Stimulated activated CD8-positive, alpha-beta memory T cell treated with anti-CD3 and anti-CD28 coated beads, Interleukin-12 subunit alpha, Interleukin-12 subunit beta, amount 100 ng/mL, for 24 hours (primary cell): ENCODE results near the gene MAN2A2.
A peak's percentile ranks its signal among the peaks of the same experiment; 100 is the strongest.

ENCODE experiments used
- DNase-seq: peaks from one replicate; pipeline ENCODE4 v3.0.0-alpha.2; 2020; ENCODE audit errors: extremely low read depth

The MAN2A2 gene

DNA sequence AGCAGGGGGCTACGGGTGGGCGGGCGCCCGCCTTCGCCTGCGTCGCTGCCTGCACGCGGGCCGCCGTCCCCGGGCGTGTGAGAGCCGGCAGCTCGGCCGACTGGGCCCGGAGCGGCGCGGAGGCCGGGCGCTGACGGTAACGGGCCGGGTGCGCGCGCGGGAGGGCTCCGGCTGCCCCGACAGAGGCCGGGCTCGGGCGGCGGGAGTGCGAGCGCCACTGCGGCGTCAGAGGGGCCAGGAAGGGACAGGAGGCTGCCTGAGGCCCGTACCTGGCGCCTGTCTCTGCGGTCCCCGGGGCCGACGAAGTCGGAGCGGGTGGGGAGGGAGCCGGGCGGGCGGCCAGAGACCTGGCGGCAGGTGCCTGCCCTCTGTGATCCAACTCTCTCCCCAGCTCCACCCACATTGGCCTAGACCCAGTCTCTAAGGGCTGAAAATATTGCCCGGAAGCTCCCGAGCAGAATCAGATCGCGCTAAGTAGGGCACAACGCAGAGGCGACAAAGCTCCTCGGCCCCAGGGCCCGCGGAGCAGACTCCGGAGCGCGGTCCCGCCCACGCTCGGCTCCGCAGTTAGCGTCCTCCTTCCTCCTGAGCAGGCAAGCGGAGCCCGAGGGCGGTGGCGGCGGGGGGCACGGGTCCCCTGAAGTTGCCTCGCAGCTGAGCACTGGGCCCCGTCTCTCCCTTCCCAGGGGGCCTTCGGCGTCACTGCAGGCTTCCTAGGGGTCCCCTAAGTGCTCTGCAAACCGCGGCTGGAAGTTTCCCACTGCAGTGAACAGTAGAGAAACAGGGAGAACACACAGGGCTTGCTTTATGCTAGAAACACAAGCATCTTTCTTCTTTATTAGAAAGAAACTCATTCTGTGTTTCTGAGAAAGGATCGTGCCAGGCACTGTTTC, at the start of gene MAN2A2:
TSS of gene MAN2A2 (plus strand) at position 463 of the 893 bp plus-strand sequence. CDS start 906 bp downstream, outside the sequence.
- DNase-seq, result peak; percentile 61

DNA sequence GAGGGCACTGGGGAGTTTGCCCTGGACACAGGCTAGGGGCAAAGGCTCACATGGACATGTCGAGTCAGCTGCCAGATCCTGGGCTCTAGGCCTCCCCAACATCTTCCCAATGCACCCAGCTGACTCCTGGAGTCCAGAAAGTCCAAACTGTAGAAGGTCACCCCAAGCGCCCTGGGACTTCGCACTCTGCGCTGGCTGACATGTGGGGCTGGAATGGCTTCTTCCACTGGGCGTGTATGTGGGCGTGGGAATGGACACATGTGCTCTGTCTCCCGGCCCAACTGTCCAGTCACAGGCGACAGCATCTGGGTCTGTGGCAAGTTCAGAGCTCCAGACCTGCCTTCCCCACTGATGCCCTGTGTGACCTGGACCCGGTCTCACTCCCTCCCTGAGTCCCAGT, 48.0 kb upstream of the MAN2A2 start:
- DNase-seq, result no peak

DNA sequence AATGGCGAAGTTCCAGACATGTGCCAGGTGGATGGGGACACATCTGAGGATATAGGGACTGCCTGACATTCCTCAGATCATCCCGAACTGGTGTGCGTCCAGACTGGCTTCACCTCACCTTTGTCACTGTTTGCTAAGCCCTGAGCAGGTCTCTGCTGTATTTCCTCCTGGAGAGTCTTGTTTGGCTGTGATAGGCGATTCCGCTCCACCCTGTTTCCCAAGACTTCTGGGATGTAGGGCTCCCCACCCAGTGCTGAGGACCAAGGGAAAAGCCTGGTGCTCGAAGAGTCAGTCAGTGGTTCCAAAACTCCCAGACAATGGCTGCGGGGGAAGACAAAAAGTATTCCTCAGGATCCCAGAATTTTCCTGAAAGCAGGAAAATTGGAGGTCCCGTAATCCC, 45.8 kb upstream of the MAN2A2 start:
- DNase-seq, result no peak

DNA sequence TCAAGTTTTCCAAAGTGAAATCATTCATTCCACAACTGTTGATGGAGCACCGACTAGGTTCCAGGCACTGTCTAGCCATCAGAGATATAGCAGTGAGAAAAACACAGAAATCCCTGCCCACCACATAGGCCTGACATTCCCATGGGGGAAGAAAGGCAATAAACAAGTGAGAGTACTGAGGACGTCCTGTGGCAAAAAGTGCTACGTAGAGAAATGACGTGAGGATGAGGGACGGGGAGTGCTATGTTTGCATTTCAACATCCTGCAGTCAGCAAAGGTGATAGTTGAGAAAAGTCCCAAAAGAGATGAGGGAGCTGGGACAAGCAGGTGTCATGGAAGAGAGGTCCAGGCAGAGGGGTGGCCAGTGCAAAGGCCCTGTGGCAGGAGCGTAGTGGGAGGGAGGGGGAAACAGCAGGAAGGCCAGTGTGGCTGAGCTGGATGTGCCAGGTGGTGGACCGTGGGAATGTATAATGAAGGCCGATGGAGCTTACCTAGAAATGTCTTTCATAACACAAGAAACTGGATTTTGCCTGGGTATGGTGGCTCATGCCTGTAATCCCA, 45.1 kb upstream of the MAN2A2 start:
- no peak for DNase-seq

DNA sequence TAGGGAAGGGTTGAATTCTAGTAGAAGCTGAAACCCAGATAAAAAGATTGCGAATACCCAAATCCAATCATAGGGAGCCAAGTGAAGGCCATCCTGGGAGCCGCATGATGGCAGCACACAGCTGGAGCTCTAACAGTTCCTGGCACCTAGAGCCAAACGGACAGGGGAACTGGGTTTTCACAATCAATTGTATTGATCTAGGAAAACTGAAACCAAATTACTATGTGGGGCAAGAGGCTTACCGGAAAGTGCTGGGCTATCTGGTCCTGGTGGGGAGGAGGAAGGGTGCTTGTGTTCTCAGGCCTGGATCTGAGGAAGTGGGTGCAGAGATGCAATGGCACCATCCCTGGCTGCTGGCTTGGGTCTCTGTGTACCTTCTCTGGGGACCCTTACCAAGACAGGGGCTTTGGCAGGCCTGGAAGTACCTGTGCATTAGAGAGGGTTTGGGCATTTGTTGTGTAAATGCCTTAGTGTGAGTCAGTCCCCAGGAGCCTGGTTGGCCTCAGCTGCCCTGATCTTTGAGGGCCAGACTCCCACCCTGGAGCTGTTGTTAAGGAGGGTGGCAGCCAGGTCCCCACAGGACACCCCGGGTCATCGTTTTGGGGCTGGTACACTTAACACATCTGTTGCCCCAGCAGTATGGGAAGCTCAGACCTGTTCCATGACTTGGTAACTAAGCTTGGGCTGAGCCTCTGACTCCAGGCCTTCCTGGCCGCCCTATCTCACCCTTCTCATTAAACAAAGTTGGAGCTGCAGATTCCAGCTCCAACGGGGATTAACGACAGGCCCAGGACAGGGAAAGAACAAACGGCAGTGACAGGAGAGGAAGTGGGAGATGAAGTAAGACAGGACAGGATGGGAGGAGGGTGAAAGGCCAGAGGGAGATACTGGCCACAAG, 43.6 kb upstream of the MAN2A2 start:
- DNase-seq, result no peak

GRCh38 chr15:90860450-90860849, 42.7 kb upstream of the MAN2A2 start:
- DNase-seq, result no peak

DNA sequence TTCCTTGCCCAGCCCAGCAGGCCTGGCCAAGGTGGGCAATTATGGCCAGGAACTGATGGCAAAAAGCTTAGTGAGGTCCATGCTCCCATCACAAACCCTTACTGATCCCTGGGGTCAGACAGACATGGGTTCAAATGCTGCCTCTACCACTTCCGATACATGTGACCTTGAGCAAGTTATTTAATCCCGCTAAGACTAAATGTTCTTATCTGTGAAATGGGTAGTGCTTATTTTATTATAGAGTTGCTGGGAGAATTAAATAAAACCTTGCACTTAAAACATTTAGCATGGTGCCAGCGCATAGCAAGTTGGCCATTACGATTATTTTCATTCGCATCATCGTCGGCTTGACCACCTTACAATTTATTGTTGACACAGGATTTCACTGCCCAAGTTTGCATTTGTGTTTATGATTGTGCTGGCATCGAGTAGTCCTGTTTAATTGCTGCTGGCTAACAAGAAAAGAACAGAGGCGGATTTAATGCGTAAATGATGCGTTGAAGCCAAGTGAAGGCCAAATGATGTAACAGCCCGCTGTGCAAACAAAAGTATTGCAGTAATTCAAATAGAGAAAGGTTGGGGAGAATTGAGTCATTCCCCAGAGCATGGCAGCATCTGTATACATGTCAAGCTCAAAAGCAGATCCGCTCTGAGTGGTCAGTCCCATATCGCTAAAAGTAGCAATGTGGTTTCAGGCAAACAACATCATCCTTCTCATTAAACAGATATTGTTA, 42.0 kb upstream of the MAN2A2 start:
- DNase-seq, result no peak

- no peak for DNase-seq
These were observed 40.6 kb upstream of the MAN2A2 start for GRCh38 chr15:90862487-90862886.

GRCh38 chr15:90862964-90863778, 39.9 kb upstream of the MAN2A2 start:
- DNase-seq, result no peak

DNA sequence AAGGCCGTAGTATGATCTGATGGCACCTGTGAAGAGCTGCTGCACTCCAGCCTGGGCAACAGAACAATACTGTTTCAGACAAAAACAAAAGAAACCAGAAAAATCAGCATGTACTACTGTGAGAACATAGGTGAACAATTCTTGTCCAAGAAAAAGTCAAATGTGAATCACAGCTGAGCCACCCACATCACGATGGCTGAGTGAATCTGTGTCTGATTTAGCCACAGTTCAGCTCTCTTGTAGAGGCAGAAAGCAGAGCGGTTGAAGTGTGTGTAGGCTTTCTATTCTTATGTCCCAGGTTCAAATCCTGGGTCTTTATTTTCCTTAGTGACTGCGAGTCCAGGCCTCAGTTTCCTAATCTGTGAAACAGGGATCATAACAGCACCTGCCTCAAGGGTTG, 39.1 kb upstream of the MAN2A2 start:
- no peak for DNase-seq

- DNase-seq, result no peak
These were observed 38.6 kb upstream of the MAN2A2 start for GRCh38 chr15:90864507-90864906.

DNA sequence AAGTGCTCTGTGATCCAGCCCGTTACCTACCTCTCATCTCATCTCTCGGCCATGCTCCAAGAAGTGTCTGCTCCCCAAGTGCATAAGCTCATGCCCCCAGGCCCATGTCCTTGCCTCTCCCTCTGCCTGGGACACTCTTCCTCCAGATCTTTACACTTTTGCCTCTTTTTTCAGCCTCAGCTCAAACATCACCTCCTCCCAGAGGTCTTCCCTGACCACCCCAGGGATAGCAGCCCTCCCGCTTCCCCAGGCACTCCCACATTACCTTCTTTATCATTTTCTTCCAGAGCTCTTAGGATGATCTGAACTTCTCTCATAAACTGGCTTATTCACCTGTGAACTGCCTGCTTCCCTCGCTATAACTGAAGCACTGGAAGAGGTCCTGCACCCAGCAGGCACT, 37.4 kb upstream of the MAN2A2 start:
- no peak for DNase-seq

- DNase-seq, result no peak
These were observed 36.9 kb upstream of the MAN2A2 start for GRCh38 chr15:90866161-90866715.

DNA sequence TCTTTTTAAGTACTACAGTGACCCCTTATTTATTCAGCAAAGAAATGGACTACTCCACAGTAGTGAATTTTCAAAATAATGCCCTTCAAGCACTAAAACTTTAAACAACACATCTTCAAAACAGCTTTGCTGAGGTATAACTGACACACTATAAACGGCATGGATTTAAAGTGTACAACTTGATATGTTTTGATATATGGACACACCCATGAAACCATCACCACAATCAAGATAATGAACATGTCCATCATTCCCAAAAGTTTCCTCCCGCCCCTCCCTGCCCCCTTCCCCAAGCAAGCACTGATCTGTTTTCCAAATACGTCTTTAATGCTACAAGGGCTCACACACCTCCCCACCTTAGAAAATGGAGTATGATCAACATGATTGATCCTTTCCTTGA, 36.3 kb upstream of the MAN2A2 start:
- DNase-seq, result no peak

DNA sequence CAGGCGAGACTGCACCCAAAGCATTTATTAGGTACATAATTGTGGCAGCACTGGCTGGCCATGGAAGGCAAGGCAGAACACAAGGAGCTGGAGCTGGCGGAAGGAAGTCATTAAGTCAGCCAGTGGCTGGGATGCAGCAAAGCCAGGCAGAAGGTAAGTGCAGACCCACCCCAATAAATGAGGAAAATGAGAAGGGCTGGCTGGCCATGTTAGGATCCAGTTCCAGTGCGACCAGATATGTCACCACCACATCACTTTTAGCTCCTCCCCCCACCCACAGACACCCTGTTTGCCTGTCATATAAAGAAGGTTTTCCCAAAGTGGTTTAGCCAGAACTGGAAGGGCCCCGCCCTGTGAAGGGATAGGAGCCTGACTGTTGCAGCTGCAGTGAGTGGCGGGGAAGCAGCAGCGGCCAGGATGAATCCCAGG, 34.8 kb upstream of the MAN2A2 start, which contains the start of gene FURIN:
TSS of gene FURIN (plus strand) at position 328 of the 429 bp plus-strand sequence. CDS start 7,153 bp downstream, outside the sequence.
- DNase-seq, result no peak

GRCh38 chr15:90869140-90869541, 34.0 kb upstream of the MAN2A2 start:
- DNase-seq, result no peak

GRCh38 chr15:90869601-90870353, 33.3 kb upstream of the MAN2A2 start:
- DNase-seq, result no peak

DNA sequence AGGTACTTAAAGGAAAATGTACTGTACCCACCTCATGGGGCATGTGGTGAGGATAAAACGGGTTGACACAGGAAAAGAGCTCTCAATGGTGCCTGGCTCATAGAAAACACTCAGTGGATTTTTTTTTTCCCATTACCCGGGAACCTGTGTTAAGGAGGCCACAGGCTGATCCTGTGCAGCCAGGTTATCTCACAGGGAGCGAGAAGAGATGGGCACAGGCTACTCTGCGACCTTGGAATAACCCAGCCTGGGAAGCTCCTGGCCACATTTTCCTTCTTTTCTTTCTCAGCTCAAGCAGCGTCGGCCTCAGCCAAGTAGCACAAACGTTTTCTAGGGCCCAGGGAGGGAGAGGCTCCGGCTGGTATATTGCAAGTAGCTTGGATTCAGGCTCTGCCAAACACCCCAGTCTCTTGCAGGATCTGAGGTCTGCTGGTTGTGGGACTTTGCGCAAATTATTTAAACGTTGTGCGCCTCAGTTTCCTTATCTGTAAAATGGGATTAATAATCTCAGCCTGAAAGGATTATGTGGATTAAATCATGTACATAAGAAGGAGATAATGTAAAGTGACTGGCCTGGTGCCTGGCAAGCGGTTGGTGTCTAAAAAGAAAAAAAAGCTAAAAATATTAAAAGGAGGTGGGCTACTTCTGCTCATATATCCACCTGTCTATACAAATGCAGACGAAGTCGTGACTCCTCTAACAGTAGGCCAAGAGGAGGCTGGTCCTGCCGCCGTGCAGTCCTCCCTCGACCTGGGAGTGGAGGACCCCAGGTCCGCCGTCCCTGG, 32.6 kb upstream of the MAN2A2 start:
- no peak for DNase-seq
